WTC11 (cell line): ENCODE measurements around the gene AKR1E2. TPM values are rescaled to one million over a fixed set of nuclear protein-coding genes. Genes with fewer than 3 reads are reported as not detected.
A peak's percentile ranks its signal among the peaks of the same experiment; 100 is the strongest.

Experiments
- CREB1 ChIP-seq: sonication (generic); formaldehyde crosslinking; IDR thresholded peaks from 2 replicates; pipeline ENCODE4 v1.8.0; 2023; ENCODE audit warnings: mild to moderate bottlenecking, missing genetic modification reagents
- ELF4 ChIP-seq: sonication (generic); formaldehyde crosslinking; IDR thresholded peaks from 2 replicates; pipeline ENCODE4 v1.8.1; 2022; ENCODE audit warnings: low read depth, mild to moderate bottlenecking, moderate library complexity, missing genetic modification reagents
- FOXK1 ChIP-seq: sonication (generic); formaldehyde crosslinking; IDR thresholded peaks from 2 replicates; pipeline ENCODE4 v1.8.0; 2022; ENCODE audit warnings: mild to moderate bottlenecking, moderate library complexity, missing genetic modification reagents
- GABPB1 ChIP-seq: sonication (generic); formaldehyde crosslinking; IDR thresholded peaks from 2 replicates; pipeline ENCODE4 v1.8.1; 2023; ENCODE audit warnings: mild to moderate bottlenecking, missing genetic modification reagents
- GRHL2 ChIP-seq: fragments of 250-450 bp; sonication (Bioruptor Pico); IDR thresholded peaks from 2 replicates; pipeline ENCODE4 v1.8.0; 2022; ENCODE audit warnings: mild to moderate bottlenecking, moderate library complexity; ENCODE audit not compliant: insufficient replicate concordance, severe bottlenecking
- GTF2I ChIP-seq: fragments of 250-450 bp; sonication (Bioruptor Pico); conservative IDR thresholded peaks from 2 replicates; pipeline ENCODE4 v1.4.0; 2021; ENCODE audit warnings: mild to moderate bottlenecking
- HMGA2 ChIP-seq: fragments of 250-450 bp; sonication (Bioruptor Pico); IDR thresholded peaks from 2 replicates; pipeline ENCODE4 v1.4.0; 2021; ENCODE audit warnings: mild to moderate bottlenecking, moderate library complexity
- HMGXB4 ChIP-seq: sonication (generic); formaldehyde crosslinking; IDR thresholded peaks from 2 replicates; pipeline ENCODE4 v1.8.1; 2023; ENCODE audit warnings: mild to moderate bottlenecking, moderate library complexity, missing genetic modification reagents
- IRF2 ChIP-seq: sonication (generic); formaldehyde crosslinking; IDR thresholded peaks from 2 replicates; pipeline ENCODE4 v1.8.0; 2022; ENCODE audit warnings: low read depth, missing genetic modification reagents, borderline replicate concordance
- MYBL2 ChIP-seq: sonication (generic); formaldehyde crosslinking; IDR thresholded peaks from 2 replicates; pipeline ENCODE4 v1.8.1; 2023; ENCODE audit warnings: mild to moderate bottlenecking, moderate library complexity, missing genetic modification reagents
- NFATC4 ChIP-seq: fragments of 250-450 bp; sonication (Bioruptor Pico); IDR thresholded peaks from 2 replicates; pipeline ENCODE4 v1.9.0; 2021; ENCODE audit warnings: mild to moderate bottlenecking
- NFE2L1 ChIP-seq: sonication (generic); formaldehyde crosslinking; IDR thresholded peaks from 2 replicates; pipeline ENCODE4 v1.8.1; 2023; ENCODE audit warnings: missing genetic modification reagents
- NFYB ChIP-seq: sonication (generic); formaldehyde crosslinking; conservative IDR thresholded peaks from 2 replicates; pipeline ENCODE4 v1.8.0; 2022; ENCODE audit warnings: low read depth, missing genetic modification reagents
- NR1H2 ChIP-seq: sonication (generic); formaldehyde crosslinking; IDR thresholded peaks from 2 replicates; pipeline ENCODE4 v1.9.0; 2021; ENCODE audit warnings: mild to moderate bottlenecking, moderate library complexity, missing genetic modification reagents
- NR2C2 ChIP-seq: sonication (generic); formaldehyde crosslinking; IDR thresholded peaks from 2 replicates; pipeline ENCODE4 v1.8.0; 2022; ENCODE audit warnings: mild to moderate bottlenecking, missing genetic modification reagents
- NR3C1 ChIP-seq: sonication (generic); formaldehyde crosslinking; conservative IDR thresholded peaks from 2 replicates; pipeline ENCODE4 v1.8.1; 2023; ENCODE audit warnings: low read depth, mild to moderate bottlenecking, missing genetic modification reagents
- RORB ChIP-seq: fragments of 250-450 bp; sonication (Bioruptor Pico); IDR thresholded peaks from 2 replicates; pipeline ENCODE4 v1.9.0; 2021; ENCODE audit warnings: mild to moderate bottlenecking
- SMAD3 ChIP-seq: sonication (generic); formaldehyde crosslinking; IDR thresholded peaks from 2 replicates; pipeline ENCODE4 v1.8.0; 2022; ENCODE audit warnings: missing genetic modification reagents, mild to moderate bottlenecking, borderline replicate concordance
- ZMAT4 ChIP-seq: fragments of 250-450 bp; sonication (Bioruptor Pico); IDR thresholded peaks from 2 replicates; pipeline ENCODE4 v1.9.0; 2021; ENCODE audit warnings: mild to moderate bottlenecking
- ZNF121 ChIP-seq: sonication (generic); formaldehyde crosslinking; IDR thresholded peaks from 2 replicates; pipeline ENCODE4 v1.8.0; 2023; ENCODE audit warnings: missing genetic modification reagents
- ZNF219 ChIP-seq: sonication (generic); formaldehyde crosslinking; IDR thresholded peaks from 2 replicates; pipeline ENCODE4 v1.8.0; 2023; ENCODE audit warnings: missing genetic modification reagents, mild to moderate bottlenecking, borderline replicate concordance
- ZNF263 ChIP-seq: sonication (generic); formaldehyde crosslinking; IDR thresholded peaks from 2 replicates; pipeline ENCODE4 v1.8.1; 2022; ENCODE audit warnings: low read depth, mild to moderate bottlenecking, moderate library complexity, missing genetic modification reagents
- ZNF416 ChIP-seq: fragments of 250-450 bp; sonication (Bioruptor Pico); IDR thresholded peaks from 2 replicates; pipeline ENCODE4 v1.9.0; 2021; ENCODE audit warnings: mild to moderate bottlenecking, inconsistent platforms
- ZNF423 ChIP-seq: fragments of 250-450 bp; sonication (Bioruptor Pico); IDR thresholded peaks from 2 replicates; pipeline ENCODE4 v2.1.2; 2022; ENCODE audit warnings: mild to moderate bottlenecking, moderate library complexity
- ZNF532 ChIP-seq: fragments of 250-450 bp; sonication (Bioruptor Pico); IDR thresholded peaks from 2 replicates; pipeline ENCODE4 v1.9.0; 2021; ENCODE audit warnings: mild to moderate bottlenecking, borderline replicate concordance
- total RNA-seq: library from RNA; stranded (reverse); gene quantifications from 3 replicates; pipeline ENCODE4 v1.2.3, GENCODE V29; 2021
- TF ChIP-seq, protein P1 (sequence below): sonication (generic); formaldehyde crosslinking; IDR thresholded peaks from 2 replicates; pipeline ENCODE4 v1.8.0; 2022; ENCODE audit warnings: mild to moderate bottlenecking, missing genetic modification reagents
- TF ChIP-seq, protein P2 (sequence below): sonication (generic); formaldehyde crosslinking; IDR thresholded peaks from 2 replicates; pipeline ENCODE4 v1.8.1; 2022; ENCODE audit warnings: mild to moderate bottlenecking, missing genetic modification reagents, moderate library complexity, borderline replicate concordance
- TF ChIP-seq, protein P3 (sequence below): sonication (generic); formaldehyde crosslinking; IDR thresholded peaks from 2 replicates; pipeline ENCODE4 v1.8.0; 2022; ENCODE audit warnings: missing genetic modification reagents

Gene AKR1E2
- total RNA-seq, 1 experiment from 2014 or later = 1.7 TPM

DNA sequence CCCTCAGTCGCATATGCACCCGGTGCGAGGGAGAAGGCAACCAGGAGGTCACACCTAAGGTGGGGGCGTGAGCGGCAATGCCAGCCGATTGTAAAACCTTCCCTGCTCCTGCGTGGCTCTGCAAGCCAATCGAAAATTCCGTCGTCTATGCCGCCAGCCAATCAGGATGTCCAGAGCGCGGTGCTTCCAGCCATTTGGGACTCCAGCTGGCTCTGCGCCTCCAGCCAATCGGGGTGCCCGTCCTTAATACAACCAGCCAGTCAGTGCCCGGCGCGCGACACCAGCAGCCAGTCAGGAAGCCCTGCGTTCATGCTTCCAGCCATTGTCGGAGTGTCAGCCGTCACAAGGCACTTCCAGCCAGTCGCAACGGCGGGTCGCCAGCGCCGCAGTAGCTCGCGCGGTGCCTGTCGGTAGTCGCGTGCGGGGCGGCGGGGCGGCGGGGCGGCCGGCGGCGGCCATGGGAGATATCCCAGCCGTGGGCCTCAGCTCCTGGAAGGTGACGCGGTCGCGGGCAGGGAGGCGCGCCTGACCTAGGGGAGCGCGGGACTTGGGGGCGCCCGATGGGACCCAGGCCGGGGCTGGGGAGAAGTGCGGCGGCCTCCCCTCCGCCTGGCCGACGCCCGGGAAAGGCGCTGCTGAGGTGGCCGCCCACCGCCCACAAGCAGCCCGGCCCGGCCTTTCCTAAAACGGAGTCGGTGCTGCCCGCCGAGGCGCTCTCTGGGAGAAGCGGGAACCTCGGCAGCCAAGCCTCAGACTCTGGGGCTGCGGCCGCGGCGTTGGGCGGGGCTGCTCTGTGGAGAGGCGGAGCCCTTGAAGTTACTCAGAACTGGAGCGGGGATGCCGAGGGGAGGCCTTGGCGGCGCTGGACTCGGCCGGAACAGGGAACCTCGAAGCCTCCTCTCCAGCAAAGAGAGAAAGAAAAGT is at the start of gene AKR1E2 (continued):
- TF ChIP-seq ELF4 (peak; percentile 89; the same call in 1 of the 2 replicates), GABPB1 (no peak), SMAD3 (CRISPR knock-in tag) (peak; percentile 82), NR3C1 (CRISPR knock-in tag) (no peak; the same call in 1 of the 2 replicates), ZNF416 (CRISPR knock-in tag) (no peak), GTF2I (CRISPR knock-in tag) (no peak), NFE2L1 (CRISPR knock-in tag) (peak; percentile 87; the same call in 1 of the 2 replicates), IRF2 (no peak), NFYB (CRISPR knock-in tag) (peak; percentile 96), ZNF423 (CRISPR knock-in tag) (no peak), ZNF219 (CRISPR knock-in tag) (no peak), NR1H2 (peak; percentile 40; the same call in 1 of the 2 replicates), CREB1 (0 out of 2 replicates have a peak, but pooled peaks have one; percentile 63), HMGXB4 (peak; percentile 94), NFATC4 (CRISPR knock-in tag) (no peak), GRHL2 (CRISPR knock-in tag) (no peak), ZNF263 (CRISPR knock-in tag) (peak; percentile 71), NR2C2 (CRISPR knock-in tag) (peak; percentile 86), FOXK1 (CRISPR knock-in tag) (peak; percentile 94), MYBL2 (CRISPR knock-in tag) (peak; percentile 92), ZMAT4 (CRISPR knock-in tag) (no peak), RORB (CRISPR knock-in tag) (no peak), ZNF532 (CRISPR knock-in tag) (peak; percentile 81; the same call in 1 of the 2 replicates), ZNF121 (CRISPR knock-in tag) (no peak), HMGA2 (CRISPR knock-in tag) (no peak)
- TF ChIP-seq, protein P1, sequence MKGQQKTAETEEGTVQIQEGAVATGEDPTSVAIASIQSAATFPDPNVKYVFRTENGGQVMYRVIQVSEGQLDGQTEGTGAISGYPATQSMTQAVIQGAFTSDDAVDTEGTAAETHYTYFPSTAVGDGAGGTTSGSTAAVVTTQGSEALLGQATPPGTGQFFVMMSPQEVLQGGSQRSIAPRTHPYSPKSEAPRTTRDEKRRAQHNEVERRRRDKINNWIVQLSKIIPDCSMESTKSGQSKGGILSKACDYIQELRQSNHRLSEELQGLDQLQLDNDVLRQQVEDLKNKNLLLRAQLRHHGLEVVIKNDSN (CRISPR knock-in tag) = peak; percentile 58; the same call in 1 of the 2 replicates
- TF ChIP-seq, protein P2, sequence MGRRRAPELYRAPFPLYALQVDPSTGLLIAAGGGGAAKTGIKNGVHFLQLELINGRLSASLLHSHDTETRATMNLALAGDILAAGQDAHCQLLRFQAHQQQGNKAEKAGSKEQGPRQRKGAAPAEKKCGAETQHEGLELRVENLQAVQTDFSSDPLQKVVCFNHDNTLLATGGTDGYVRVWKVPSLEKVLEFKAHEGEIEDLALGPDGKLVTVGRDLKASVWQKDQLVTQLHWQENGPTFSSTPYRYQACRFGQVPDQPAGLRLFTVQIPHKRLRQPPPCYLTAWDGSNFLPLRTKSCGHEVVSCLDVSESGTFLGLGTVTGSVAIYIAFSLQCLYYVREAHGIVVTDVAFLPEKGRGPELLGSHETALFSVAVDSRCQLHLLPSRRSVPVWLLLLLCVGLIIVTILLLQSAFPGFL (CRISPR knock-in tag) = peak; percentile 25; the same call in 1 of the 2 replicates
- TF ChIP-seq, protein P3, sequence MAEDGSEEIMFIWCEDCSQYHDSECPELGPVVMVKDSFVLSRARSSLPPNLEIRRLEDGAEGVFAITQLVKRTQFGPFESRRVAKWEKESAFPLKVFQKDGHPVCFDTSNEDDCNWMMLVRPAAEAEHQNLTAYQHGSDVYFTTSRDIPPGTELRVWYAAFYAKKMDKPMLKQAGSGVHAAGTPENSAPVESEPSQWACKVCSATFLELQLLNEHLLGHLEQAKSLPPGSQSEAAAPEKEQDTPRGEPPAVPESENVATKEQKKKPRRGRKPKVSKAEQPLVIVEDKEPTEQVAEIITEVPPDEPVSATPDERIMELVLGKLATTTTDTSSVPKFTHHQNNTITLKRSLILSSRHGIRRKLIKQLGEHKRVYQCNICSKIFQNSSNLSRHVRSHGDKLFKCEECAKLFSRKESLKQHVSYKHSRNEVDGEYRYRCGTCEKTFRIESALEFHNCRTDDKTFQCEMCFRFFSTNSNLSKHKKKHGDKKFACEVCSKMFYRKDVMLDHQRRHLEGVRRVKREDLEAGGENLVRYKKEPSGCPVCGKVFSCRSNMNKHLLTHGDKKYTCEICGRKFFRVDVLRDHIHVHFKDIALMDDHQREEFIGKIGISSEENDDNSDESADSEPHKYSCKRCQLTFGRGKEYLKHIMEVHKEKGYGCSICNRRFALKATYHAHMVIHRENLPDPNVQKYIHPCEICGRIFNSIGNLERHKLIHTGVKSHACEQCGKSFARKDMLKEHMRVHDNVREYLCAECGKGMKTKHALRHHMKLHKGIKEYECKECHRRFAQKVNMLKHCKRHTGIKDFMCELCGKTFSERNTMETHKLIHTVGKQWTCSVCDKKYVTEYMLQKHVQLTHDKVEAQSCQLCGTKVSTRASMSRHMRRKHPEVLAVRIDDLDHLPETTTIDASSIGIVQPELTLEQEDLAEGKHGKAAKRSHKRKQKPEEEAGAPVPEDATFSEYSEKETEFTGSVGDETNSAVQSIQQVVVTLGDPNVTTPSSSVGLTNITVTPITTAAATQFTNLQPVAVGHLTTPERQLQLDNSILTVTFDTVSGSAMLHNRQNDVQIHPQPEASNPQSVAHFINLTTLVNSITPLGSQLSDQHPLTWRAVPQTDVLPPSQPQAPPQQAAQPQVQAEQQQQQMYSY (CRISPR knock-in tag) = peak; percentile 49; the same call in 1 of the 2 replicates
